Measurements from ENCODE around the gene NEMP1. TPM values are rescaled to one million over a fixed set of nuclear protein-coding genes. Genes with fewer than 3 reads are reported as not detected.

Gene NEMP1
- total and polyA plus RNA-seq, 2 of the 8 experiments (the other 6 are each of a cell fraction or from before 2014, with no cell fraction given), result 30.1 to 43.2 TPM

DNA sequence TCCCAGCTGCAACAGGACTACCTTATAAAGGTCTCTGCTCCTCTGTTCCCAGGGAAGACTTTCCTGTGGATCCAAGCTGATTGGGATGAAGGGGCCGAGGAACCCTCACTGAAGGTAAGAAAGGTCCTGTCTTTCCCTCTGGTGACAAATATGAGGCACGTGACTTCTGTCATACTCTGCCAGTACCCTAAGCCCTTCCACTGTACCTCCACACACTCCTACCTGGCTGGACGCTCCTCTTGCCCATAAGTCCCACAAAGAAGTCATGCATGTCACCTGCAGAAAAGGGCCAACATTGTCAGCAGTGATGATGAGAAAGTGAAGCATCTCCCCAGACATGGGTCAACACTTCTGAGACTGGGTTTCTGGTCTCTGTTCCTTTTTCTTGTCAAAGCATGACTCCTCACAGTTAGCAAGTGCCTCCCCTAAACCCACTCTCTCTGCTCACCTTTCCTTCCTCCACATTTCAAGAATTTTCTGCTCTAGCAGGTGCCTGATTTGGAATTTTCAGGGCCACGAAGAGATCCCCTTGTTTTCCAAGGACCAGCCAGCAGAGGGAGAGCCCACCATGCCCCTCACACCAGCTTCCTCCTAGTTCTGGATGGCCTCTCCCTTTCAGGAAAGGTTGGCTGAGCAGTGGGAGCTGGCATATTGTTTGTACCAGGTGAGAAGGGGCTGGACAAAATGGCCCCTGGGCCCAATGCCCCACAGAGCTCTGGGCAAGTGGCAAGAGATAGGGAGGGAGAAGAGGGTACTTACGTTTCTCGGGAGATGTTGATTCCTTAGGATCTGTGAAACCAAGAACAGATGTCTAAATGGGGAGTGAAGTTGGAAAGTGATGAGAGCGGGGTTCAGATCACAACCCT, 65.8 kb downstream of the NEMP1 start:
- H3K27me3 ChIP-seq (replicated peaks in 1 of 4; ENCODE audit: control insufficient read depth in 3 of 4, extremely low read depth in 1 of 4, insufficient read depth in 3 of 4, low read length in 3 of 4), result no peaks in the 10 kb centered on the region
- no peak overlapping the region for H3K9ac ChIP-seq (replicated peaks in 1 of 4; ENCODE audit: extremely low read depth in 1 of 4, low read depth in 3 of 4, low read length in 3 of 4)
- no peaks in the 10 kb centered on the region for H3K79me2 ChIP-seq (ENCODE audit: control insufficient read depth in 1 of 2, insufficient read depth in 2 of 2, low read length in 2 of 2)
- no peaks in the 10 kb centered on the region for H3K9me3 ChIP-seq (ENCODE audit: insufficient read depth in 2 of 2, low read depth in 1 of 2, low read length in 1 of 2)
- H4K20me1 ChIP-seq (replicated peaks in 1 of 2; ENCODE audit: control insufficient read depth in 1 of 2, insufficient read depth in 2 of 2, low read length in 2 of 2), result no peaks in the 10 kb centered on the region
- FAIRE-seq (no peak), DNase-seq (ENCODE audit: low read depth in 1 of 2, low spot score in 2 of 2) (no peak)
- no peak overlapping the region for H3K27ac ChIP-seq (ENCODE audit: low read depth, low read length)
- WGBS, 2 experiments (ENCODE audit: extremely low coverage in 1 of 2, insufficient coverage in 1 of 2, insufficient read length in 1 of 2, insufficient replicate concordance in 2 of 2, low coverage in 1 of 2, low lambda C conversion rate in 2 of 2, missing lambda C conversion rate in 1 of 2), result 80% methylated on average over 7 of the region's 7 CpGs; no CpG with 5 or more reads in 1 of the 2 experiments
- H2BK12ac ChIP-seq (ENCODE audit: low read depth, low read length), result no peak overlapping the region
- H4K91ac ChIP-seq (replicated peaks; ENCODE audit: insufficient read length, low read length), result no peak overlapping the region
- no peak overlapping the region for H3K56ac ChIP-seq (replicated peaks; ENCODE audit: insufficient read length, low read depth, low read length)
- no peak overlapping the region for H2AK5ac ChIP-seq (ENCODE audit: low read depth, low read length)
- ChIA-PET POLR2A (ENCODE audit: partially characterized antibody) (interaction anchor here (0.8 to 2.0 kb wide), 3 partner anchors 9 to 31 kb away, joined by 3 to 5 read pairs (median 3); no protein-coding TSS in a partner anchor), CTCF (ENCODE audit: partially characterized antibody) (interaction anchor here (0.6 to 4.8 kb wide), 19 partner anchors 9 to 250 kb away, joined by 3 to 45 read pairs (median 4); partner anchors contain the start of gene HSD17B6)
- H3K4me3 ChIP-seq (ENCODE audit: extremely low read depth in 1 of 4, insufficient read depth in 2 of 4, low read depth in 3 of 4, low read length in 4 of 4), result no peak overlapping the region
- peaks cover 6 to 20% (median 15%) of the 10 kb centered on the region in 4 experiments for H3K4me1 ChIP-seq (replicated peaks in 1 of 4; ENCODE audit: control insufficient read depth in 3 of 4, insufficient read depth in 4 of 4, low read length in 3 of 4)
- H4K8ac ChIP-seq (ENCODE audit: extremely low read depth, insufficient read depth, low read length), result no peak overlapping the region
- no peaks in the 10 kb centered on the region; the same call in 1 of the 2 replicates for H3K23me2 ChIP-seq (ENCODE audit: low read depth, low read length)
- H3K36me3 ChIP-seq (ENCODE audit: control insufficient read depth in 2 of 4, insufficient read depth in 4 of 4, low read length in 3 of 4), result no peaks in the 10 kb centered on the region; a peak in 1 of 8 replicates
- H3K4me2 ChIP-seq (ENCODE audit: insufficient read depth in 1 of 2, low read depth in 2 of 2, low read length in 2 of 2), result no peak overlapping the region
- no peak overlapping the region for H3K23ac ChIP-seq (ENCODE audit: insufficient read length)
- H3K79me1 ChIP-seq (ENCODE audit: low read depth, low read length), result no peaks in the 10 kb centered on the region
- H3K14ac ChIP-seq (ENCODE audit: insufficient read length), result no peak overlapping the region
- H2AFZ ChIP-seq (ENCODE audit: low read length), result no peak overlapping the region
- no peak overlapping the region for H4K5ac ChIP-seq (ENCODE audit: insufficient read length, low read depth, low read length)
- H3K4ac ChIP-seq (replicated peaks; ENCODE audit: insufficient read length, low read depth, low read length), result no peak overlapping the region
- no peak overlapping the region for H2BK120ac ChIP-seq (replicated peaks; ENCODE audit: low read depth, low read length)
- no peak overlapping the region for H2BK5ac ChIP-seq (ENCODE audit: low read depth, low read length)
- H2BK15ac ChIP-seq (ENCODE audit: low read length), result no peak overlapping the region
- no peak overlapping the region for H2BK20ac ChIP-seq (ENCODE audit: low read length)
- H3K18ac ChIP-seq (ENCODE audit: extremely low read depth, low read length), result no peak overlapping the region
- TF ChIP-seq RAD21 (IDR thresholded peaks at IDR 0.05 in 1 of 2, conservative IDR thresholded peaks at IDR 0.05 in 1 of 2; ENCODE audit: low read depth in 2 of 2, low read length in 2 of 2), result peak; percentile 60 to 62
- TF ChIP-seq, protein P1, sequence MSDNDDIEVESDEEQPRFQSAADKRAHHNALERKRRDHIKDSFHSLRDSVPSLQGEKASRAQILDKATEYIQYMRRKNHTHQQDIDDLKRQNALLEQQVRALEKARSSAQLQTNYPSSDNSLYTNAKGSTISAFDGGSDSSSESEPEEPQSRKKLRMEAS (IDR thresholded peaks at IDR 0.05), result no peak
- no peak for TF ChIP-seq CHD1 (IDR thresholded peaks at IDR 0.05; ENCODE audit: low read depth, low read length)
- no peak for TF ChIP-seq ASH2L (IDR thresholded peaks at IDR 0.05; ENCODE audit: low read length)
- no peak for TF ChIP-seq HDAC2 (IDR thresholded peaks at IDR 0.05; ENCODE audit: borderline replicate concordance in 1 of 2, low read depth in 2 of 2, low read length in 2 of 2)
- no peak for TF ChIP-seq NANOG (IDR thresholded peaks at IDR 0.05; ENCODE audit: insufficient read depth, low read depth, low read length, poor library complexity, severe bottlenecking)
- TF ChIP-seq ZNF274 (IDR thresholded peaks at IDR 0.05; ENCODE audit: borderline replicate concordance, extremely low read depth, low read length), result no peak
